ENCODE data around the gene MSANTD4. TPM values are rescaled to one million over a fixed set of nuclear protein-coding genes. Genes with fewer than 3 reads are reported as not detected.
"Not testable (repeated sequence)": the region's sequence is repeated elsewhere in the genome, so short reads cannot be mapped to it uniquely, and the experiment has no call there.

Gene MSANTD4
- total RNA-seq, 4 donors from 2014 or later: 2.2 to 13.3 (median 10.2) TPM

- Histone ChIP-seq H3K27ac (no peak overlapping the region), H3K9me3 (no peaks in the 10 kb centered on the region), H3K4me3 (no peak overlapping the region), H3K4me1 (peaks cover 0 to 15% (median 0%) of the 10 kb centered on the region in 4 donors), H3K27me3 (no peaks in the 10 kb centered on the region), H3K36me3 (peaks cover 0 to 19% (median 7%) of the 10 kb centered on the region in 4 donors)
- no peak for TF ChIP-seq POLR2AphosphoS5 (IDR thresholded peaks at IDR 0.05)
- TF ChIP-seq POLR2A (IDR thresholded peaks at IDR 0.05): no peak
- no peak for TF ChIP-seq EP300 (IDR thresholded peaks at IDR 0.05; ENCODE audit: low read depth)
- TF ChIP-seq CTCF (IDR thresholded peaks at IDR 0.05): no peak
- 85 to 93% methylated on average over 2 of the region's 2 CpGs for WGBS, 2 donors (ENCODE audit: low coverage in 1 of 2)
- in situ Hi-C loops (cut with MboI; ENCODE audit: low pct_ligation_motif_present in 1 of 4, low pct_unique_long_range_greater_than_20kb in 1 of 4, low sequenced_read_pairs in 3 of 4): no loop called here
- no peak for DNase-seq
- intact Hi-C loops (cut with DNase I; ENCODE audit: low total_unique reads): no loop called here
These were observed 8.0 kb downstream of the MSANTD4 start for GRCh38 chr11:106014035-106014434.

DNA sequence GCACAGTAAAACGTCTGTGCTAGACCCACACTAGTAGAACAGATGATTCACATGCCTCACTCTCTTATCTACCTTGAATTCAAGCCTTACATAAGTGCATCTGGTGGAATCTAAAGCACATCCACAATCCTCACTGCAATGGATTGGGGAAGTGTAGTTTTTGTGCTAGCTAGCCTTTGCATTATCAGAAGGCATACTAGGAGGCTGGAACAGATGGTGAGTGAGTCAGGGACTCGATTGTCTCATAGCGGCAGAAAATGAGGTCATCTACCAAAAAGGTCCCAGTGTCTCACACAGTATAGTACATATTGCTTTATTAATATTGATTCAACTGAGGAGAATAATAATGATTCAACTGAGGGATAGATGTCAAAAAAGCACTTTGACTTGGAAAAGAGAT lies 9.3 kb downstream of the MSANTD4 start:
- intact Hi-C loops (cut with DNase I; ENCODE audit: low total_unique reads): no loop called here
- 40 to 75% methylated on average over 1 to 3 of the region's 3 CpGs for WGBS, 2 donors (ENCODE audit: low coverage in 1 of 2)
- TF ChIP-seq EP300 (IDR thresholded peaks at IDR 0.05; ENCODE audit: low read depth) (no peak), POLR2AphosphoS5 (IDR thresholded peaks at IDR 0.05) (no peak), CTCF (IDR thresholded peaks at IDR 0.05) (no peak), POLR2A (IDR thresholded peaks at IDR 0.05) (no peak)

GRCh38 chr11:106011481-106011880 lies 10.6 kb downstream of the MSANTD4 start:
- H3K9me3 ChIP-seq: no peaks in the 10 kb centered on the region
- in situ Hi-C loops (cut with MboI; ENCODE audit: low pct_ligation_motif_present in 1 of 4, low pct_unique_long_range_greater_than_20kb in 1 of 4, low sequenced_read_pairs in 3 of 4) (no loop called here), intact Hi-C loops (cut with DNase I; ENCODE audit: low total_unique reads) (no loop called here)
- 86 to 90% methylated on average over 2 of the region's 2 CpGs for WGBS, 2 donors (ENCODE audit: low coverage in 1 of 2)
- no peak for DNase-seq
- peaks cover 0 to 4% (median 0%) of the 10 kb centered on the region in 4 donors for H3K4me1 ChIP-seq
- H3K27ac ChIP-seq: no peak overlapping the region
- TF ChIP-seq POLR2A (IDR thresholded peaks at IDR 0.05) (no peak), POLR2AphosphoS5 (IDR thresholded peaks at IDR 0.05) (no peak), CTCF (IDR thresholded peaks at IDR 0.05) (no peak), EP300 (IDR thresholded peaks at IDR 0.05; ENCODE audit: low read depth) (no peak)
- H3K4me3 ChIP-seq: no peak overlapping the region
- H3K27me3 ChIP-seq: no peaks in the 10 kb centered on the region
- H3K36me3 ChIP-seq: peaks cover 0 to 38% (median 11%) of the 10 kb centered on the region in 4 donors

More for the DNA sequence above, 9.3 kb downstream of the MSANTD4 start:
- Histone ChIP-seq H3K9me3 (no peaks in the 10 kb centered on the region), H3K27ac (no peak overlapping the region), H3K36me3 (peaks cover 0 to 30% (median 10%) of the 10 kb centered on the region in 4 donors), H3K27me3 (no peaks in the 10 kb centered on the region), H3K4me3 (no peak overlapping the region), H3K4me1 (peaks cover 0 to 8% (median 0%) of the 10 kb centered on the region in 4 donors)
- DNase-seq: no peak
- in situ Hi-C loops (cut with MboI; ENCODE audit: low pct_ligation_motif_present in 1 of 4, low pct_unique_long_range_greater_than_20kb in 1 of 4, low sequenced_read_pairs in 3 of 4): no loop called here

DNA sequence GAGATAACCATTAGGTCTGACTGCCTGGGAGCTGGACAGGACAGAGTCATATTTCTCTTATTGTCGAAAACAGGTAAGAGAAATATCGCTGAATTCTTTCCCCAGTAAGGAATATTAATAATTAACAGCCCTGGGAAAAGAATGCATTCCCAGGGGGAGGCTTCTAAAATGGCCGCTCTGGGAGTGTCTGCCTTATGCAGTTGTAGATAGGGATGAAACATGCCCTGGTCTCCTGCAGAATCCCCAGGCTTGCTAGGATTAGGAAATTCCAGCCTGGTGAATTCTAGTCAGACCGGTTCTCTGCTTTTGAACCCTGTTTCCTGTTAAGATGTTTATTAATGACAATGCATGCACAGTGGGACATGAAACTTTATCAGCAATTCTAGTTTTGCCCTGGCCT lies 18.9 kb downstream of the MSANTD4 start:
- H3K9me3 ChIP-seq: peaks cover 8 to 11% of the 10 kb centered on the region in 2 donors
- intact Hi-C loops (cut with DNase I; ENCODE audit: low total_unique reads): not testable (repeated sequence)

More for the DNA sequence above, 18.9 kb downstream of the MSANTD4 start:
- H3K27me3 ChIP-seq; H3K27ac ChIP-seq; in situ Hi-C loops (cut with MboI; ENCODE audit: low pct_ligation_motif_present in 1 of 4, low pct_unique_long_range_greater_than_20kb in 1 of 4, low sequenced_read_pairs in 3 of 4); H3K4me1 ChIP-seq; DNase-seq; H3K4me3 ChIP-seq: not testable (repeated sequence)
- peaks cover 0 to 15% (median 3%) of the 10 kb centered on the region in 4 donors for H3K36me3 ChIP-seq
- 97 to 98% methylated on average over 4 of the region's 4 CpGs for WGBS, 2 donors (ENCODE audit: low coverage in 1 of 2)

Measured in transverse colon (tissue), 4 donors.